HuH-7.5 (cell line): ENCODE data around the gene VAX1.

Source experiments
- DNase-seq: peaks from one replicate; pipeline ENCODE4 v3.0.0; 2011; ENCODE audit warnings: low spot score

The VAX1 gene

GRCh38 chr10:117163954-117164548 is 26.0 kb upstream of the VAX1 start:
- DNase-seq = no peak

GRCh38 chr10:117163061-117163953 is 25.2 kb upstream of the VAX1 start:
- no peak for DNase-seq

DNA sequence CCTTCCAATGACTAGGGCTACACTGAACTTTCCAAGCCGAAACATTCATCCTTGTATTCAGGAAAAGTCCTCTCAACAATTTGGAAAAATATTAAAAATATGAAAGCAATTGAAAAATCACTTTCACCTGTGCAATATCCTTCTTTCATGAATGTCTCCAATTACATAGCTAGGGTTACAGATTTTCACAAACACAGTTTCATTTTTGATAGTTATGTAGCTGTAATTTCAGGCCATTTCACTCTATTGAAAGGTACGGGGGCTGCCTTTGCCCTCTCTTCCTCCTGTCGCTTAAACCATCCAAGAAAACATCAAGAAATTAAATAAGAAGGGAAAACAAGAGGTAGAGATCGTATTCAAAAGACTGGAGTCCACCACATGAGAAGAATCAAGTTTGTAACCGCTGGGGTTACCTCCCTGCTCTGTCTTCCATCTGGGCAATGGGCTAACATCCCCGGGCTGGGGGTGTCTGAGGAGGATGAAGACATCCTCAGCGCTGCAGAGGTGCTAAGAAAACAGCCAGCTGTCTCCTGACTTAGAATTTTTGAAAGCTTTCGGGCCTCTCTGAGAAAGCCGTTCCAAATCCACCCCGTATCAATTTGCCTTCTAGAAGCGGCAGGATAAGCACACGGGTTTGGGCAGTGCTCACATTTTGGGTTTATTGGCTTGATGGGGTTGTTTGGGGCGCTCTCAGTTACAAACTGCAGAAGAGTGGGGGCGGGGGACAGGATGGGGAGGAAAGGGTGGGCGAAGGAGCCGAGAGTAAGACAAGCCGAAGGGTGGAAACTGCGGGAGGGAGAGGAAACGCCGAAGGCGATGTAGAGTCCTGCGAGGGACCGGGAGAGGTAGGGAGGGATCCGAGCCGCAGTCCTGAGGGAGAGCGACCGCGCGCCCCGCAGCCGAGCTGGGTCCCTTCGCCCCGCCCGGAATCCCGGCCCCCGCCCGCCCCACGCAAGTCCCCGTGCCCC is 24.3 kb upstream of the VAX1 start:
- no peak for DNase-seq

- DNase-seq = no peak
Observed at GRCh38 chr10:117161386-117162033, 23.4 kb upstream of the VAX1 start.

DNA sequence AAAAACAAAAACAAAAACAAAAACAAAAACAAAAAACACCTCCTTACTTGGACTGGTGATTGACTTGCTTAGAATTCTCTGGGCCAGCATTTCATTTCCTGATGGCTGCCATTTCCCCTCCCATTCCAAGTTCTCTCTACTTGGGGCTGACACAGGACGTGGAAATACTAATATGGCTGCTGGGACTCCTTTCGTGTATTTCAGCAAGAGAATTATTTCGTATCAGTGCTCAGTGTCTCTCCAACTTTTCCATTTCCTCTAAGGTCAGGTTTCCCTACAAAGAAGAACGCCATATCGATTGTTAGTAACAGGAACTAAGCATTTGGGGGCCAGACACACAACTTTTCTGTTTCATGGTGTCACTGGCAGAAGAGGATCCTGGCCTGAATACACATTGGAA is 22.5 kb upstream of the VAX1 start:
- no peak for DNase-seq

GRCh38 chr10:117159390-117159789 is 21.3 kb upstream of the VAX1 start:
- DNase-seq = no peak

- no peak for DNase-seq
Observed at GRCh38 chr10:117158297-117158696, 20.2 kb upstream of the VAX1 start.

DNA sequence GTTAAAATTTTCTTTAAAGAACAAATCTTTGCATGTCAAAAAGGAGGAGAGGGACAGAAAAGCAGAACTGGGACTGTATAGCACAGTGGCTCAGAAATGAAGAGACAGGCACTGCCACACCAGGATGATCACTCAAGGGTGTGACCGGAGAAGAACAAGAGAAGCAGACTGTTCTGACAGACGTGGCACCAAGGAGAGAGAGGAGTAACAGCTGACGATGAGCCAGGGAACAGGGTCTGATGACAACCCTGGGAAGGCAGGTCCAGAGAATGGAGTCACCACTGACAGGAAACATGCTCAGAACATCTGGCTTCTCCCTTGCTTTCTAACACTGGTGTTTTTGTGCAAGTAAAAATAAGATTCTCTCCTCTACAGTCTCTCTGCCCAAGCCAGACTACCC is 14.6 kb upstream of the VAX1 start:
- DNase-seq = no peak

- no peak for DNase-seq
Observed at GRCh38 chr10:117148284-117148683, 10.2 kb upstream of the VAX1 start.

GRCh38 chr10:117145019-117145418 is 6.9 kb upstream of the VAX1 start:
- DNase-seq = no peak

DNA sequence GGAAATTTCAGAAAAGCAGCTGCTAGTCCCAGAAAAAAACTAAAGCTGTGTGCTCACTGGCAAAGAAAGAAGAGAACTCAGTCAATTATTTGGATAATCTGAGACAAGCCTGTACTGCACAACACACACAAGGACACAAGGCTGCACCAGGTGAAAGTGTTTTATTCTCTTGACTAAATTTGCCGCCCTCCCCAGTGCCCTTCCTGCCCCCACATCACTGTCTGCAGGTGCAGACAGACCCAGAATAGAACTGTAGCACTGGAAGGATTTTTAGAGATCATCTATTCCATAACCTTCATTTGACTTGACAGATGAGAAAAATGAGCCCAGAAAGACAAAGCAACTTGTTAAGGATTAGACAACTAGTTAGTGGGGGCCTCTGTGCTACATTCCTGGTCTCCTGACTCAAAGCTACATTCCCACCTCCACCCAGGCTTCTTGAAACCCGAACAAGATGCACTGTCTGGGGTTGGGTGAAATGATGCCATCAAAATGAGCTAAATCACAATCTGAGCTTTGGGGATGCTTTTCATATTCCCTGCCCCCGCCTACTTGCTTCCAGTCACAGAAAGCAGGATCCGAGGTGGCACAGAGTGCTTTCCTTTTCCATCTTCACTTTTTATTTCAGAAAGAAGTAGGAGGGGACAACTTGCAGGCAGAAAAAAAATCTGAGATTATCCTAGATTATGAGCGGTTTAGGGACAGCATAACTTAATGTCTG is 5.2 kb upstream of the VAX1 start:
- no peak for DNase-seq

DNA sequence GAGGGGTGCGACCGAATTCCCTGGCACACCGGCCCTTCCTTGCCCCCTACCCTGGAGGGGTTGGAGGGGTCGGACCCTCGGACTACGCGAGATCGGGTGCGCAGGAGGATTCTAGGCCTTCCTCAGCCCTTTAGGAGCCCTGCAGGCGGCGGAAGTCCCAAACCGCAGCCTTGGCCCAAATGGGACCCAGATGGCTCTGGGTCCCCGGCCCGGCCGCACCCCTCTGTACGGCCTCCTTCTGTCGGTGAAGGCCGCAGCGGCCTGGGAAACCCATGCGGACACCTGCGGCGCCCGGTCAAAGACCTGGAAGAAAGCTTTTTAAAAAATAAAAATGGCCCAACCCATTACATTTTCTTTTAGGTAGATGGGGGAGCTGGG is 2.4 kb upstream of the VAX1 start:
- no peak for DNase-seq

GRCh38 chr10:117139581-117140524 is 1.8 kb upstream of the VAX1 start:
- no peak for DNase-seq

DNA sequence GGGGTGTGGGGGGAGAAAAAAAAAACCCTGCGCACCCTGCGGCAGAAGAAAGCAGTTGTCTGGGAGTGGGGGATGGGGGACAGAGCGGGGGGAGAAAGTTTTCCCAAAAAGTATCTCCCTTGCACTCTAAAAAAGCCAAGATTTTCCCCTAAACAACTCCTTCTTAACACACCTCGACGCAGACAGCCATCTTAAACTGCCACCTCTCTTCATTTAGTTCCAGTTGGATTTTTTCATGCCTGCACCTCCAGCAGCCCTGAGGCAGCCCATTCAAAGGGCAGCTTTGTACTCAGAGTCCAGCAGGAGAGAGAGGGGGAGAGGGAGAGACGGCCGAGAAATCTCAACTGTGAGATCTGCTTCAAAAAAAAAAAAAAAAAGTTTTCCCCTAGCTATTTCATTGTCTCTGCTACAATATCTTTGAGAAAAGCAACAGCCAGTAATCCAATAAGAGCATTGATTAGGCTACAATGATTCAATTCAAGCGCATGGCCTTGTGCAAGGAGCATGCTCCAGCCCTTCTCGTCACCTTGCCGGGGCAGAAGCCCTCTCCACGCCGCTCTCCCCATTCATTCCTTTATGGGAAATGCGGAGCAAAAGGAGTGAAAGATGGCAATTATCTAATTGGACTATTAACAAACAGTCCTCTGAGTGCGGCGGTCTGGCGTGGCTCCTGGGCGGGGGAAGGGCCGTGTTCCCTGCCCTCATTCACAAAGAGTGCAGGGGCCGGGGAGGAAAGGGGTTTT is 939 bp upstream of the VAX1 start:
- DNase-seq = no peak

DNA sequence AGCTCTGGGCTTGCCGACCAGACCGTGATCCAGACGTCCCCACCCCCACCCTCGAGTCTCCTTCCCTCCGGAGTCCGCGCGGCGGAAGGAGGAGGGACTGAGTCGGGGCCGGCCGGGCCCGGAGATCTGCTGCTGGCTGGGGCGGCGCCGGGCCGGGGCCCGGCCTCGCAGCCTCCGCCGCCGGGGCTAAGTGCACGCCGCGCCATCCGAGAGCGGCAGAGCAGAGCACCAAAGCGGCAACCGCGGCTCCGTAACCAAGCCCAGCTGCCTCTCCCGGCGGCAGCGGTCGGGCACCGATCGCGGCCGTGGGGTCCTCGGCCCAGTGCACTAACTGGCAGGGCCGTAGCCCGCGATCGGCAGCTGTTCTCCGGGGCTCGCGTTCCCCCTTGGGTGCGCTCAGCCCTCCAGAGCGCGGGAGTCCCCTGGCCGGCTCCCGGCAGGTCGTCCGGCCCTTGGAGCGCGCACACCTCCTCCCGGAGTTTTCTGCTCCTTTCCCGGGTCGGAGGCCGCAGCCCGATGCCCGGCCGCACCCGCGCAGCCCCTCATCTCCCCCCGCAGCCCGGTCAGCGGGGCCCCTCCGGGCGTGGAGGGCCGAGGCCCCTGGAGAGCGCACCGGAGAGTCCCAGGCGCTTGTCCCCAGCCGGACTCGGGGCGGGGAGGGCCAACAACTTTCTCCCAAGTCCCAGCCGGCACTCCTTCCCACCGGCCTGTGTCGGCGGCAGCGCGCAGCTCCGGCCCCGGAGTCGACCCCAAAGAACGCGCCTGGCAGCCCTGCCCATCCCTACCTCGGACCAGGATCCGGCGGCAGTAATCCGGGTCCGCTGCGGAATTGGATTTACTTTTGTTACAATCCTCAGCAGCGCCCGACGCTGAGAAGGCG is 799 bp downstream of the VAX1 start:
- DNase-seq = no peak

DNA sequence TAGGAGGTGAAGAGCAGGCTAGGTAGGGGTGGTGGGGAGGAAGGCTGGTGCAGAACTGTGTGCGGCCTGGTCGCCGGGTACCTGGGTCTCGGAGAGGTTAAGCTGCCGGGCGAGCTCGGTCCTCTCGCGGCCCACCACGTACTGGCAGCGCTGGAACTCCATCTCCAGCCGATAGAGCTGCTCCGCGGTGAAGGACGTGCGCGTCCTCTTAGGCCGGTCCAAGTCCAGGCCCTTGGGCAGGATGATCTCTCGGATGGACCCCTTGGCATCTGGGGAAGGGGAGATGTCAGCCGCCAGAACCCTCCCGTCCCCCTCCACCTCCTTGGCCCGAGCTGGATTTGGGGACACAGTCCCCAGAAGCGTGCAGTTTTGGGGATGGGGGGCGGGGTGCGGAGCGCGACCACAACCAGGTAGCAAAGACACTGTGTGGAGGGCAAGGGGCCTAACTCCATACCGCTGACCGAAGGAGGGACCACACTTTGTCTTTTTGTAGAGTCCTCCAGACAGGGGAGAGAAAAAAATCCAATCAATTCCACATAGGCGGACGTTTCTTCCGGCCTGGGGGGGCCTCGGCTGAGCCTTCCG is 1.6 kb downstream of the VAX1 start:
- DNase-seq = no peak

- DNase-seq = no peak
Observed at GRCh38 chr10:117135480-117136140, 2.5 kb downstream of the VAX1 start.

- DNase-seq = no peak
Observed at GRCh38 chr10:117135026-117135372, 3.1 kb downstream of the VAX1 start.
